ENCODE measurements around the gene TMEM132E. TPM values are rescaled to one million over a fixed set of nuclear protein-coding genes. Genes with fewer than 3 reads are reported as not detected.

Gene TMEM132E
- total RNA-seq, 1 experiment from 2014 or later: 0.07 TPM

DNA sequence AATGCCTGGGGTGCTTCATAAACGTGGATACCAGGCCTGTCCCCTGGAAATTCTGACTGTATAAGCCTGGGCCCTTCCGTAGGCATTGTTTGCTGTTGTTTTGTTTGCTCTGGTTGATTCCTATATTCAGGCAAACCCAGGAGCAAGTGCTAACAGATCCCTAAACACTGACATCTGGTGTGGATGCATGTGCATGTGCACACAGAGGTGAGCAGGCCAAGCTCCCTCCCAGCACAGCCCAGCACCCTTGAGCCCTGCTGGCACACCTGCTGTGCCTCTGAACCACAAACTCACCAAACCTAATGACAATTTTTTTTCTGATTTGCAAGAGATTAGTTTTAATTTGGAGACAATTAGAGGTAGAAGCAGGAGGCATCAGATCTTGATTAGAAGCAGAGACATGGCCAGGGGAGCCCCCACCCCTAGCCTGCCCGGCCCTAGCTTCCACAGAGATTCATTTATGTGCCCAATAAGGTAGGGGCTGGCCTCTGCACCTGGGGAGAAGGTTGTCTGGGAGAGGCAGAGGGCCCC is 40.4 kb downstream of the TMEM132E start:
- in situ Hi-C loops (cut with HindIII; ENCODE audit: low pct_unique_long_range_greater_than_20kb, low sequenced_read_pairs): no loop called here
- DNase-seq (ENCODE audit: low read depth): no peak

DNA sequence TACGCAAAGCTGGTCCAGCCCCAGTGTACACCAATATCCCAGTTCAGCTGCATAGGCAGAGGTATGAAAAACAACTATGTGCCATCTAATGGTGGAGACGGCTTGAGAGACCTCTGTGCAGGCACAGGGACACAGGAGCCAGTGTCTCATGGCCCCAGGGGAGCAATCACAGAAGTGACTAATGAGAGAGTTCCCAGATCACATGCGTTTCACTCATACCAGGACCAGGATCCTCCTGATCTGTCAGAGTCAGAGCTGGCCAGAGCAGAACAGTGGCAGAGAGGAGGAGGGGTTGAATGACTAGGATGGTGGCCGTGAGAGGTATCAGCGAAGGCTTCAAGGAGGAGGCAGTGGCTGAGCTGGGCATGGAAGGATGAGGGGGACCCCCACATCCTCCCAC is 41.1 kb downstream of the TMEM132E start:
- in situ Hi-C loops (cut with HindIII; ENCODE audit: low pct_unique_long_range_greater_than_20kb, low sequenced_read_pairs): no loop called here
- DNase-seq (ENCODE audit: low read depth): no peak

DNA sequence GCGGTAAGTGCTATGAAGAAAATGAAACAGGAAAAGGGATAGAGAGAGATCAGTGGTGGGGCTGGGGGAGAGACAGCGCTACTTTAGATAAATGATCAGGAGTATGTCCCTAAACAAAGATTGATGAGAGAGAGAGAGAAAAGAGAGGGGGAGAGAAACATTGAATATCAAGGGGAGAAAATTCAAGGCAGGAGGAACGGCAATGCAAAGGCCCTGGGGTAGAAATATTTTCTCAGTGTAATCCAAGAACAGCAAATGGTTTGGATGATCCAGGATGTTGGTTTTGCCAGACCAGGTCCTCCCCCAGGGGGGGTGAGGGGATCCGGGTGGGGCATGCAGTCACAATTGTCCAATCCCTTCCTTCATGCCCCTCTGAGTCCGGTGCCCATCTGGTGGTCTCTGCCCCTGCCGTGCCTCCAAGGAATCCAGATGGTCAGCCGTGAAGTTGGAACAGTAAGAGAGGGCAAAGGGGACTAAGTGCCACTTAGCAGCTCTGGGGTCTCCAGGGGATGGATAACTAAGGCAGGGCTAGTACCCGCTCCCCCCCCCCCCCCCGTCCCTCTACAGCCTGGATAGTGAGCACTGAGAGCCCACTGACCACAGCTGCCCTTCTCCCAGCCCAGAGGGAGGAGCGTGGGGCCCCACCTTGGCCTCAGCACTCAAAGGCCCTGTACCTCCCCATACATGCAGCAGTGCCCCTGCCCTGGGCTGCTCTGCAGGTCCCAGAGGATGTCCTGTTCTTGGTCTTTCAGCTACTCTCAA is 43.7 kb downstream of the TMEM132E start:
- no peak for DNase-seq (ENCODE audit: low read depth)
- in situ Hi-C loops (cut with HindIII; ENCODE audit: low pct_unique_long_range_greater_than_20kb, low sequenced_read_pairs): no loop called here

DNA sequence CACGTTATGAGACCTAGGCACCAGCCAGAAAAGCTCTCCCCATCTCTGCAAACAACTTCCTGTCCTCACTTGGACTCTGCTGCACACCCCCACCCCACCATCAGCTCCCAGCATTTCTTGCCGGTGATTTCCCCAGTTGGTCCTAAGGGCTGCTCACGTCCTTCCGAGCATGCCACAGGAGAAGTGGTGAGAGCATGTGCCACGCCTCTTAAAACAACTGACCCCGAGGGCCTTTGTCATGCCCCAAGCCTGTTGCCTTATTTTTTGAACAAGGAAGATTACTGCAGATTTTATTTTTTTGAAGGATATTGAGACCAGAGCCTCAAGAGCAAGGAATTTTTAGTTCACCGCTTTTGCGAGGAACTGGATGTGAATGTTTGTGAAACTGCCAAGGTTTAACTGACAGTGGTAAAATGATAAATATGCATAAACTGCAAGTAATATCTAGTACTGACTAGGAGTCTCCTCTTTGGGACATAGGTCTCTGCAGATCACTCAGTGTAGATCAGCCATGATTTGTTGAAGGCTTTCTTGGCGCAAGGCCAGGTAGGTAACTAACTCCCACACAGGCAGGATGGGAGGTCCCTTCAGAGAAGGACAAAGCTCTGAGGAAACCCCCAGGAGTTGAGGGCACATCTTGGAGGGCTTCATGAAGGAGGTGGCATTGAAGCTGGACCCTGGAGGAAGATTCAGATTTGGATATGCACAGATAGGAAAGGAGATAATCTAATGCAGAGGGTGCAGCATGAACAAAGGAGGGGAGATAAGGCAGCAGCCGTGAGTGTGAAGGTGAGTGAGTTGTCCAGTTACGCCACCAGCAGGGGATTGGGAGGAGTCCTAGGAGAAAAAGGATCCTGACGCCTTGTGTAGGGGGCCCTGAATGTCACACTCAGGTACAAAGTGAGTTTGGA is 44.7 kb downstream of the TMEM132E start:
- DNase-seq (ENCODE audit: low read depth): no peak
- in situ Hi-C loops (cut with HindIII; ENCODE audit: low pct_unique_long_range_greater_than_20kb, low sequenced_read_pairs): no loop called here

DNA sequence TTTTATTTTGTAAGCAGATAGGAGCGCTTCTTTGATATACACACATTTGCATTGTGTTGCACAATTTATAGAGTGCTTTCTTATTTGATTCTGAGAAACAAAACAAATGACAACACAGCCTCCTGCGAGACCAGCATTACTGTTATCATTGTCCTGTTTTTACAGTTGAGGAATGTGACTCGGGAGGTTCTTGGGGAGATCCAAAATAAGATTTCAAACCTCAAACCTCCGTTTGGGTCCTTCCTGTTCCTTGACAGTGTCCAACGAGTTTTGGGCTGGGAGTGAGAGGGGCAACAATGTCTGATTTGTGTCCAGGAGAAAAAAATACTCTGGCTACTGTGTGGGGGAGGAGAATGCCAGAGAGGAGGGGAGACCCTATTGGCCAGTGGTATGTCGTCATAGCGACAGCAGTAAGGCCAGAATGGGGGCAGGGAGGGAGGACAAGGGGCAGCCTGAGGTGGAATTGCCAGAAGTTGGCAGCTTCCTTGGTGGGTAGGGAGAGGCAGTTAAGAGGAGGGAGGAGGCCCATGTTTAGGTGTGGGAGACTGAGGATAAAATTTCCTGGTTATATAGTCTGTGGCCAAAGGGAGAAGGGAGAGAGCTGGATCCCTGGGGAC is 45.5 kb downstream of the TMEM132E start:
- DNase-seq (ENCODE audit: low read depth): no peak
- in situ Hi-C loops (cut with HindIII; ENCODE audit: low pct_unique_long_range_greater_than_20kb, low sequenced_read_pairs): no loop called here

DNA sequence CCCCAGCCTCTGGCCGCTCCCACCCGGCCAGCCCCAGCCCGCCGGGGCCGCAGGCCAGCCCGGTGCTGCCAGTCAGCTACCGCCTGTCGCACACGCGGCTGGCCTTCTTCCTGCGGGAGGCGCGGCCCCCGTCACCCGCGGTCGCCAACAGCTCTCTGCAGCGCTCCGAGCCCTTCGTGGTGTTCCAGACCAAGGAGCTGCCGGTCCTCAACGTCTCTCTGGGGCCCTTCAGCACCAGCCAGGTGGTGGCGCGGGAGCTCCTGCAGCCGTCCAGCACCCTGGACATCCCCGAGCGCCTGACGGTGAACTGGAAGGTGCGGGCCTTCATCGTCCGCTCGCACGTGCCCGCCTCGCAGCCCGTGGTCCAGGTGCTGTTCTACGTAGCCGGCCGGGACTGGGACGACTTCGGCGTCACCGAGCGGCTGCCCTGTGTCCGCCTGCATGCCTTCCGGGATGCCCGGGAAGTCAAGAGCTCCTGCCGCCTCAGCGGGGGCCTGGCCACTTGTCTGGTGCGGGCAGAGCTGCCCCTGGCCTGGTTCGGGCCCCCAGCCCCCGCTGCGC is 46.8 kb downstream of the TMEM132E start:
- no peak for DNase-seq (ENCODE audit: low read depth)
- in situ Hi-C loops (cut with HindIII; ENCODE audit: low pct_unique_long_range_greater_than_20kb, low sequenced_read_pairs): no loop called here

DNA sequence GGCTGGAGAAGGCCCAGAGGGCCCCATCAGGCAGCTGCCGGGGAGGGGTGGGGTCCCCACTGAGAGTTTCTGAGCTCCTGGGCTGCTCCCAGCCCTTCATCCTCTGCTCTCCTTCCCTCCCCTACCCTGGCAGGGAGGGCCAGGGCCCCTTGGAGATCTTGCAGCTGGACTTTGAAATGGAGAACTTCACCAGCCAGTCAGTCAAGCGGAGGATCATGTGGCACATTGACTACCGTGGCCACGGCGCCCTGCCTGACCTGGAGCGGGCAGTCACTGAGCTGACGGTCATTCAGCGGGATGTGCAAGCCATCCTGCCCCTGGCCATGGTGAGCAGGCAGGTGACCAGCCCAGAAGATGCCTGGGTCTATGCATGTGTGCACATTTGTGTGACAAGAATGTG is 49.5 kb downstream of the TMEM132E start:
- in situ Hi-C loops (cut with HindIII; ENCODE audit: low pct_unique_long_range_greater_than_20kb, low sequenced_read_pairs): no loop called here
- no peak for DNase-seq (ENCODE audit: low read depth)

DNA sequence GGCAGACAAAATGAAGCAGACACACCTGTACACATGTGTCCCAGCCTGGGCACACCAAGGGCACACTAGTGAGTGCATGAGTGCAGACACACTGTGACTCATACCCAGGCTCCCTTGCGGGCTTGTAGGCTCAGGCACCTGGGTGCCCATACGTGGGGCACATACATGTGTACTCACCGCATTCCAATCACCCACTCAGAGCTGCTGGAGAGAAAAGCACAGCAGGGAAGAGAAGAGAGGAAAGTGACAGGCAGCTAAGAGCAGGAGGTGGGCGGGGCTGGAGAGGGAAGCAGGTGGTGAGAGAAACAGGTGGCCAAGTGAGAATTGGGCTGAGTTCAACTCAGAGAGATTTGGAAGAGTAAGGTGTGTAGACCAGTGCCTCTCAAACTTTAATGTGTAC is 54.0 kb downstream of the TMEM132E start:
- in situ Hi-C loops (cut with HindIII; ENCODE audit: low pct_unique_long_range_greater_than_20kb, low sequenced_read_pairs): no loop called here
- DNase-seq (ENCODE audit: low read depth): no peak

DNA sequence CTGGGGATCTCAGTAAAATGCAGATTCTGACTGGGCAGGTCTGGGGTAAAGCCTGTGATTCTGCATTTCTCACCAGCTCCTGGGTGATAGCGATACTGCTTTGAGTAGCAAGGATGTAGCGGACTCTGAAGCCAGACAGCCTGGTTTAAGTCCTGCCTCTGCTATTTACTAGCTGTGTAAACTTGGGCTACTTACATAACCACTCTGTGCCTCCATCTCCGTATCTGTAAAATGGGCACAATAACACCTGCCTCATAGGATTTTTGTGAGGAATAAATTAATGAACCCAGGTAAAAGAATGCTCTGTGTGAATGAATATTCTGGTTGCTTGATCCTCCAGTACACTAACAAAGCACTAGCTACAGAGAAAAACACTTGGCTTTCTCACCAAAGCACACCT is 54.4 kb downstream of the TMEM132E start:
- DNase-seq (ENCODE audit: low read depth): no peak
- in situ Hi-C loops (cut with HindIII; ENCODE audit: low pct_unique_long_range_greater_than_20kb, low sequenced_read_pairs): no loop called here

DNA sequence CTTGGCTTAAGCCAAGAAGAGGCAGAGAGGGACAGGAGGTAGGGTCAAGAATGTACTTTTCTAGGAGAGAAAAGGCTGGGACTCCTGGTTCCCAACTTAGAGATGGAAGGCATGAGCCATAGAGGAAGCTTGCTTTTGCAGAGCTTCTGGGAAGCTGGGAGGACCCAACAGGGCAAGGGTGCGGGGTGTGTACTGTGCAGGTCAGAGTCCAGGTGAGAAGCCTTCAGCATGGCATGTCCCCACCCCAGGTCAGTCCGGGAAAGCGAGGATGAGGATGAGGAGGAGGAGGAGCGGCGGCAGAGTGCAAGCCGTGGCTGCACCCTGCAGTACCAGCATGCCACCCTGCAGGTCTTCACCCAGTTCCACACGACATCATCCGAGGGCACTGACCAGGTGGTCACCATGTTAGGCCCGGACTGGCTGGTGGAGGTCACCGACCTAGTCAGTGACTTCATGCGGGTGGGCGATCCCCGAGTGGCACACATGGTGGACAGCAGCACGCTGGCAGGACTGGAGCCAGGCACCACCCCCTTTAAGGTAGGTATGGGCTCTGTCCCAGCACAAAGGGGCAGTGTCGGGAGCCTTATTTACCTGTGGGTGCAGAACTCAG is 55.3 kb downstream of the TMEM132E start:
- in situ Hi-C loops (cut with HindIII; ENCODE audit: low pct_unique_long_range_greater_than_20kb, low sequenced_read_pairs): no loop called here
- DNase-seq (ENCODE audit: low read depth): no peak

DNA sequence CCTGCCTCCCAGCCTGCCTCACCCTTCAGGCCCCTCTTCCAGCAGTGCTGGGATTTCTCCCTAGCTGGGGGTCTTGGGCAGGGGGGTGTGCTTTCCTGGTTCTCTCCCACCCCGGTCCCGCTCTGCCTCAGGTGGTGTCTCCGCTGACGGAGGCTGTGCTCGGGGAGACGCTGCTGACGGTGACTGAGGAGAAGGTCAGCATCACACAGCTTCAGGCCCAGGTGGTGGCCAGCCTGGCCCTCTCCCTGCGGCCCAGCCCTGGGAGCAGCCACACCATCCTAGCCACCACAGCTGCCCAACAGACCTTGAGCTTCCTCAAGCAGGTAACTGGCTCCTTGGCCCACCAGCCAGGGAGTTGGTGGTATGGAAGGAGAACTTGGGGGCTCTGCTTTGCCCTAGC is 56.5 kb downstream of the TMEM132E start:
- in situ Hi-C loops (cut with HindIII; ENCODE audit: low pct_unique_long_range_greater_than_20kb, low sequenced_read_pairs): no loop called here
- DNase-seq (ENCODE audit: low read depth): no peak

DNA sequence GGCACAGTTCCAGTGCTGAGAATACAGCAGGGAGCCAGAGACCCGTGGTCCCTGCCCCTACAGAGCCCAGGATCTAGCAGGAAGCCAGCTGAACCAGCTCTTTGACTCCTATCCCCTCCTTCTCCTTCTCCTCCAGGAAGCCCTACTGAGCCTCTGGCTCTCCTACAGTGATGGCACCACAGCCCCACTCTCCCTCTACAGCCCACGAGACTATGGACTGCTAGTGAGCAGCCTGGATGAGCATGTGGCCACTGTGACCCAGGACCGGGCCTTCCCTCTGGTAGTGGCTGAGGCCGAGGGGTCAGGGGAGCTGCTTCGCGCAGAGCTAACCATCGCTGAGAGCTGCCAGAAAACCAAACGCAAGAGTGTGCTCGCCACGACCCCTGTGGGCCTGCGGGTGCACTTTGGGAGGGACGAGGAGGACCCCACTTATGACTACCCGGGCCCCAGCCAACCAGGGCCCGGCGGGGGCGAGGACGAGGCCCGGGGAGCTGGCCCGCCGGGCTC is 57.7 kb downstream of the TMEM132E start:
- no peak for DNase-seq (ENCODE audit: low read depth)
- in situ Hi-C loops (cut with HindIII; ENCODE audit: low pct_unique_long_range_greater_than_20kb, low sequenced_read_pairs): no loop called here

DNA sequence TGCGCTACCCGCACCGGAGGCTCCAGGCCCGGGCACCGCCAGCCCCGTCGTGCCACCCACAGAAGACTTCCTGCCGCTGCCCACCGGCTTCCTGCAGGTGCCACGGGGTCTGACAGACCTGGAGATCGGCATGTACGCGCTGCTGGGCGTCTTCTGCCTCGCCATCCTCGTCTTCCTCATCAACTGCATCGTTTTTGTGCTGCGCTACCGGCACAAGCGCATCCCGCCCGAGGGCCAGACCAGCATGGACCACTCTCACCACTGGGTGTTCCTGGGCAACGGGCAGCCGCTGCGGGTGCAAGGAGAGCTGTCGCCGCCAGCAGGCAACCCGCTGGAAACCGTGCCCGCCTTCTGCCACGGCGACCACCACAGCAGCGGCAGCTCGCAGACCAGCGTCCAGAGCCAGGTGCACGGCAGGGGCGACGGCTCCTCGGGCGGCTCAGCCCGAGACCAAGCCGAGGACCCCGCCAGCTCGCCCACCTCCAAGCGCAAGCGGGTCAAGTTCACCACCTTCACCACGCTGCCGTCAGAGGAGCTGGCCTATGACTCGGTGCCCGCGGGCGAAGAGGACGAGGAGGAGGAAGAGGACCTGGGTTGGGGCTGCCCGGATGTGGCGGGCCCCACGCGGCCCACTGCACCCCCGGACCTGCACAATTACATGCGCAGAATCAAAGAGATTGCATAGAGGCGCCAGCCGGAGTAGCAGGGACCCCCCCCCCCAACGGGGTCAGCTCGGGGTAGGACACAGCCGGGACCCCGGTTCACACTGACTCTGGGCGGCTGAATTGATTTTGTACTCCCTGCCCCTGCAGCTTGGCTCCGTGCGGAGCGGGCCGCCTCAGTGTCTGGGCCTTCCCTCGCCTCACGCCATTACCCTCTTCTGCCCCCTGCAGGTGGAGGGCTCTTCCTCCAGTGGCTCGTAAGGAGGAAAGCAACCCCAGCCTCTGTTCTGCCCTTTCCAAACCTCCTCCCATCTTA is 58.5 kb downstream of the TMEM132E start:
- in situ Hi-C loops (cut with HindIII; ENCODE audit: low pct_unique_long_range_greater_than_20kb, low sequenced_read_pairs): no loop called here
- DNase-seq (ENCODE audit: low read depth): peak; percentile 49

DNA sequence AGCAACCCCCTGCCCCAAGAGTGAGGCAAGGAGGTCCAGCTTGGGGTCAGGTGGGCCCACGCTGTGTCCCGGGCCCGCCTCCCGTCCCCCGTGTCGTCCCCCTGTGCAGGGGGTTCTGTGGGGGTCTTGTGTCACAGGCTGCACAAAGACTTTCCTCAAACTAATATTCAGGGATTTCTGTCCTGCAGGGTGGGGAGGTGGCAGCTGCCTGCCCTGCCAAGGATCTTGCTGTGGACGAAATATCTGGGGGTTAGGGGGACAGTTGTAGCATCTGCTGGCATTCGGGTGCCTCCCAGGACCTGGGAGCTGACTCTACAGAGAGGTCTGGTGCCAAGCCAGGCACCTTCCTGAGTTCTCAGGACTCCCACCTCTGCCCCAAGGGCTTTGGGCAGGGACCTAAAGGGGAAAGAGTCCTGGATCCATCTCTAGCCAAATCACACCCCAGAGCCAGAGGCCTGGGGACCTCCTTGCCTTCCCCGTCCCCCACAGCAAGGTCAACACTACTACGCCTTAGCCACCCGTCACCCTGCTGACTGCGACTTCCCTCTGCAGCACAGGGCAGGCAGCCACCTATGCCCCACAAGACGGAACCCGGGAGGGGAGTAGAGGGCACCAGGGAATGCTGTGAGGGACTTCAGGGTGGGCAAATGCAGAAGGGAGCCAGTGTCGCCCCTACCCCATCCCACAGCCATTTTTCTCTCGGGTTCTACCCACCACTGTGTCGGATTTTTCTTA is 59.3 kb downstream of the TMEM132E start:
- in situ Hi-C loops (cut with HindIII; ENCODE audit: low pct_unique_long_range_greater_than_20kb, low sequenced_read_pairs): no loop called here
- DNase-seq (ENCODE audit: low read depth): no peak

DNA sequence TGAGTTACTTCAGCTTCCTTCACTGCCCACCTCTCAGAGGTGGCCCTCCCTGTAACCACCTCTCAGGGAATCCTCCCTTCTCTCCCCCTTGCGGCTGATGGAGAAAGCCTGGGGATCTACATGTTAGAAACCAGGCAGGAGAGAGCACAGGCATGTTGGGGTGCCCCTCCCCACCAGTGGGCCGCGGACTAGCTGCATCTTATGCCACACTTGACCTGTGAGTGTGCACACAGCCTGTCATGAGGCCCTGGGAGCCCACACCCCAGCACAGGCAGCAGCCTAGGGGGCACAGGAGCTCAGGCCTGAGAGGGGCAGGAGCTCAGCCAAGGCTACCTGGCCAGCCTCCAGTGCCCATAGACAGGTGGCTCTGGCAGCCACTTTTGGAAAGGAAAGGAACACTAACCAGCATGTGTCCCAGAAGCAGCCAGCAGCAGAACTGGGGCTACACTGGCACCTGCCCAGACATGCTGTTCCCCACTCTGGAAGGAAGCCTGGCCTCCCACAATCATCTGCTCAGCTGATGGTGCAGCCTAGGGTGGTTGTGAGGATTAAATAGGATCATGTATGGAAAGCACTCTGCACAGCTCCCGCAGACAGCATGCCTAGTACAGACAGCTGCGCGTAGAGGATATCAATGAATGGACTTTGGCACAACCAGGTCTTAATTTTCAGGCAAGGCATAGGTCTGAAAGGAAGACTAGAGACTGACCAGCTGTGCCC is 60.5 kb downstream of the TMEM132E start:
- in situ Hi-C loops (cut with HindIII; ENCODE audit: low pct_unique_long_range_greater_than_20kb, low sequenced_read_pairs): no loop called here

DNA sequence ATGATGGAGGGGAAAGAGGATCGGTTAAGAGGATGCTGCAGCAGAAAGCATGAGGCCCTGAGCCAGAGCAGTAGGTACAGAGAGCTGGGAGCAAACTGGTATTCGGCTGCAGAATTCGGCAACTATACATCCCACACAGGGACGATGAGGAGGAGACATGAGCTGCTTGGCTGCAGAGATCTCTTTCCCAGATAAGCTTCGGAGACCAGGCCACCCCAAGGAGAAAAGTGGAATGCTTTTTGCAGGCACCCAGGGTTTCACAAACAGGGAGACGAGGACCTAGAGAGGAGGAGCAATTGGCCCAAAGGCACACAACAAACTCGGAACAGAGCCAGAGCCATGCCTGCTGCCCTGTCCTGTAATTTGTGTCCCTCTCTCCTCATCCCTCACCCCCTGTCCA is 62.0 kb downstream of the TMEM132E start:
- in situ Hi-C loops (cut with HindIII; ENCODE audit: low pct_unique_long_range_greater_than_20kb, low sequenced_read_pairs): no loop called here
- no peak for DNase-seq (ENCODE audit: low read depth)

More for the DNA sequence above, 60.5 kb downstream of the TMEM132E start:
- DNase-seq (ENCODE audit: low read depth): no peak
